Measurements from ENCODE around the gene SACS.
"Not testable (repeated sequence)": the region's sequence is repeated elsewhere in the genome, so short reads cannot be mapped to it uniquely, and the experiment has no call there.

The SACS gene

DNA sequence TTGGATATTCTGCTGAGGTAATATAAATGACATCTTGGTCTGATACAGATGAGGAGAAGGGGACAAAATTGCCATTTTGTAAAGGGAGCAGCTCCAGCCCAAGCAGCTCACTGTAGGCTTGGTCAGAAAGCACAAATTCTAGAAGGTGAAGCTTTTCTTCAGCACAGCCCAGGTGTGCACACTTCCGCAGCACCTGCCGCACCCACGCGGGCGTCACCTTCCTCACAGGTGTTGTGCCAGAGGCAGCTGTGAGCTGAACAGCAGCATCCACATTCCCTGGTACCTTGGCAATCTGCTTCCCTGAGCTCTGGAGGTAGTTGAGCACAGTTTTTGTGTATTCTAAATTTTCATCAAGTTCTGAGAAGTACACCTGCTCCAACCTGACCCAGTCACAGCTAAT is 79.0 kb downstream of the SACS start:
- no peak for DNase-seq

- DNase-seq: no peak
These were observed 81.3 kb downstream of the SACS start for GRCh38 chr13:23352161-23352560.

- DNase-seq: no peak
These were observed 83.5 kb downstream of the SACS start for GRCh38 chr13:23350009-23350408.

- no peak for DNase-seq
These were observed 84.2 kb downstream of the SACS start for GRCh38 chr13:23349161-23349897.

DNA sequence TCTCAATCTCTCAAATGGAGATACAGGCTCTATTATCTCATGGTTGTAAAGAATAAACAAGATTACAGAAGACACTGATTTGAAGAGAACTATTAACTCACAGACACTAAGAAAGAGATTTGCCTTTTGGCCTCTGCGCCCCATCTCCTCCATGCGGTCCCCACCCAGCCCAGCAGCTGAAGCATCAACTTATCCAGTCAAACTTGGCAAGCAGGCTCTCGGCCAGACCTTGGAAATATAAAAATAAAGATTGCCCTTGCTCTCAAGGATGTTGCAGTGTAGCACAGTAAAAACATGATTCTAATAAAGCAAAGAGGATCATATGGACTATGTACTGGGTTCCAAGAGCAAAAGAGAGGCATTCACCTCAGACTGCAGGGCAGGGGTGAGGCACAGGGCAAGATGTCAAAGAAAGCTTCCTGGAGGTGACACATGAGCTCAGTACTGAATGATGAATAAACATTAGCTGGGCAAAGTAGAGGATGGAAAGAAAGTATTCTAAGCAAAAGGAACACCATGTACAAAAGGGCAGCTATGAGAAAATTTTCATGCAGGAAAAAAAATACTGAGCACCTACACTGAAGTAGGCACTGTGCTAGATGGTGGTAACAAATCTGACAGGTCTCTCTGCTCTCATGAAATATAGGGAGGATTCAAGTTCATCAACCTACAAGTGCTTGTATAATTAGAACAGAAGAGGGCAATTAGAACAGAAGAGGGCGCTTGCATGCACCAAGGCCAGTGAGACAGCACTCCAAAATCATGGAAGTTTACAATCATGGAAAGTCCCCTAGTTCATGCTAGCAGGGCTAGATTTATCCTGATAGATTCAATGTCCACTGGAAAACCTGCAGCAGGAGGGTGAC is 85.0 kb downstream of the SACS start:
- no peak for DNase-seq

- DNase-seq: no peak
These were observed 85.9 kb downstream of the SACS start for GRCh38 chr13:23347601-23348000.

DNA sequence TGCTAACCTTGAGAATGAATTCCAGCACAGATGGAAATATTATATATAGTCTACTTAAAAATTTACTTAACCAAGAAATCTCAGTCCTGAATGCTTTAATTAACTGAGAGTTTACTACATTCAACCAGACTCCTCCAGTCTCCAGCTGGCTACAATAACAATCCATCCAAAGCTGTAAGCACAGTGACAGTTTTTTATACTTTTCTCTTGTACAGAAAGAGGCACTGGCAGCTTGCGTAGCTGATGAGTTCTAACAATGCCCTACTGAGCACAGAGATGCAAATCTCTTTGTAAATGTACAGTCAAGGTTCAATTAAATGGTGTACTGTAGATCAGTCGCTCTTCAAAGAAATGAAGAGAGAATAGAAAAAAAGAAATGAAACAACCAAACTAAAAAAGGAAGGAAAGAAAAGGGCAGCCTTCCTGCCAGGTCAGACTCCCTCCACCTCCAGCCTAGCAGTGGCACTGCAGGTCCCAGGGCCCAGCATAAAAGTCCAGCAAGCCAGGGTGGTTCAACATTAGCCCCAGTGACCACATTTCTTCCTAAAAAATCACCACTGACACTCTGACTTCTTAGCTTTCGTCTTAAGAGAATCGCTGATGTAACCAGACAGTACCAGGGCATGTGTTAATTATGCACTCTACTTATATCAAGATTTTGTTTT is 88.4 kb downstream of the SACS start:
- DNase-seq: no peak

DNA sequence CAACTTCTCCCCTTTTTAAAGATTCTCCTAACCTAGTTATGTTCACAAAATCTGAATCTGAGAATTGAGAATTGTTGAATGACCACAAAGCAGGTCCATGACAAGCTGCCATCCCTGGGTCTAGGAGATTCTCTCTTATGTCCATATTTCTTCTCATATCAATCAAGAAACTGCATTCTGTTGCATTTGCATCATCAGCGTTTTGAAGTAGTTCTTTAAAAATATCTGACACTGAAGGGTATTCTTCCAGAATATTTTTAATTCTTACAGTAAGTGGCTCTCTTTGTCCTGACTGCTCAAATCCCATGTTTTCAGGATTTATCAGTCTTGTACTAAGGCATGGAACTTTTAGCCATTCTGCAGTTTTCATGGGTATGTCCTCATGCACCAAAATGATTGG is 94.3 kb downstream of the SACS start:
- no peak for DNase-seq

- DNase-seq: no peak
These were observed 103.1 kb downstream of the SACS start for GRCh38 chr13:23330356-23330755.

GRCh38 chr13:23325191-23325590 is 108.3 kb downstream of the SACS start:
- no peak for DNase-seq

DNA sequence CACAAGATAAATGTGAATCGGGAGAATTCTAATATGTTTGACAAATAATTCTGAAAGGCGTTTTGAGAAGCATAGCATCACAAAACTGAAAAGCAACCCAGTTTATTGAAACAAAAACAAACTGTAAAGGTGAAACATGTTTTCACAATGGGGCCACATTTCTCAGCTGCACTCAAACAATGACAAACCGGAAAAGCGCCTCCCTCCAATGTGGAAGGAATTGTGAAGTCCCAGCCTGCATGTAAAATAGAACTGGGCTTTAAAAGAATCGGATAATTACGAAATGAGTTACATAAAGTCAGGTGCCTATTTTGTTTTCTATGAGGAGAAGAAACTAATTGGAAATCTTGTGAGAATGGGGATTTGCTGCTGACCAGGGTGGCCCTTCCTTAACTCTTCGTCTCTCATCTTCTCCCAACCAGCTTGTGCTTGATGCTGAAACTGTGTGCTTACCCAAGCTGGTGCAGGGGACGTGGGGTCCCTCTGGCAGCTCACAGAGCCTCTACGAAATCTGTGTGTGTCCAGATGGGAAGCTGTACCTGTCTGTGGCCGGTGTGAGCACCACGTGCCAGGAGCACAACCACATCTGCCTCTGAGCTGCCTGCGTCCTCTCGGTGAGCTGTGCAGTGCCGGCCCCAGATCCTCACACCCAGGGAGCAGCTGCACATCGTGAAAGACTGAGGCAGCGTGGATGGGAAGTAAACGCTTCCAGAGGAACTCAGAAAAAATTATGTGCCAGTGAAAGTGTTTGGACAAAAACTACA is 109.4 kb downstream of the SACS start:
- no peak for DNase-seq

GRCh38 chr13:23322353-23323336 is 110.9 kb downstream of the SACS start:
- no peak for DNase-seq

DNA sequence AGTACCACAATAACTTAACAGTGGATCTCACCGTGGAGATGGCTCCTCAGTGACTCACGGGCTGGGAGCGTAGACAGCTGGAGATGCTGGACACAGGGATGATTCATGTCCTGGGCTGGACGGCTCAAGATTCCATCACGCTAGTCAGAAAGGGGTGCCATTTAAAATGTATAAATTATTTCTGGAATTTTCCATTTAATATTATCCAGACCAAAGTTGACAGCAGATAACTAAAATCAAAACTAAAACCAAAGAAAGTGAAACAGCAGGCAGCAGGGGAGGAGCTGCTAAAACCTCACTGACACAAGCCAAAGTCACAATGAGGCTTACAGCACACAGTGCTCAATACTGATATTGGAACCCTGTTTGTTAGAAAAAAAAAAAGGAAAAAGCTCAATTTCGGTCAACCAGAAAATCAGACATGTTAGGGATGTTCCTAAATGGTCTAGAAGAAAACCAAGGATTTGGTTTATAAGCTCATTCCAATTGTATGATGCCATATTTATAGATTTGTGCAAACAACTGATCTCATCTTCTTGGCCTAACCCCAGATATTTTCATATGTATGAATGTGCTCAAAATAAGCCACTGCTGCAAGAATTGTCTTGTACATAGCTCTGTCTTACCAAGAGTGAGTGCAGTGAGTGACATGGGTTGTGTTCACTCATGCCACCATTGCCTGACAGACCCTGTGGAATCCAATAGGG is 111.8 kb downstream of the SACS start:
- no peak for DNase-seq

- DNase-seq: no peak
These were observed 112.5 kb downstream of the SACS start for GRCh38 chr13:23320926-23321534.

- DNase-seq: no peak
These were observed 113.6 kb downstream of the SACS start for GRCh38 chr13:23319883-23320224.

GRCh38 chr13:23314837-23315236 is 118.7 kb downstream of the SACS start:
- not testable (repeated sequence) for DNase-seq

DNA sequence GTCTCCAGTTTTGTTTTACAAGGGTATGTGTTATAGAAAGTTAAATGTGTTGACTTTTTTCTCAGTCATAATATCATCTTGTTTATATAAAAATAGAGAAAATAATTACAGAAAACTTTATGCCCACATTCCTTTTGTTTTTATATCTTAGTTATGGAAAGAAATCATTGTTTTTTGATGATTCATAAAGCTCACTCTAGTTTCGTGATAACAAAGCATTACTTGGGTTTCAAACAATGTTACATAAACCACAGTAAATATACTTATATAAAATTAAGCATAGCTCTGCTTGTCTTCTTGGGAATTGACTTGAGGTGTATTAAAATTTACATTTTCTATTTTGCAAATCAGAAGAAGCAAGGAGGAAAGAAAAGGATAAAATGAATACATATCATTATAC is 140.9 kb downstream of the SACS start:
- DNase-seq: no peak

DNA sequence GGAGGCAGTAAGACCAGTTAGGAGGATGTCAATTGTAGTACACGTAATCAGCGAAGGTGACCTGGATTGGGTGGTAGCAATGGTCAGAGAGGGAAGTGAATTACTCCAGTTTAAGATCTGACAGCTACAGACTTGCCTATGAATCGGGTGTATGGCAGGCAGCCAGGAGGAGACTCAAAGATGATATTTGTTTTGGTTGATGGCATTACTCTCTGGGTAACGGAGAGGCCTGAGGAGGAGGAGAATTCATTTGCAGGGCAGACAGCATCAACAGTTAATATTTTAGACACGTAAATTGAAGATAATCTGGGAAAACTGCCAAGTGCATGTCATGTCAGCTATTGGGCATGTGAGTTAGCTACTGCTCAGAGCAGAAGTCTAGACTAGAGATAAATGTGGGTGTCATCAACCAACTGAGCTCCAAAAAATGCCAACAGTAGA is 143.6 kb downstream of the SACS start:
- no peak for DNase-seq

GRCh38 chr13:23288995-23289394 is 144.5 kb downstream of the SACS start:
- no peak for DNase-seq

- DNase-seq: no peak
These were observed 144.9 kb downstream of the SACS start for GRCh38 chr13:23288564-23288963.

DNA sequence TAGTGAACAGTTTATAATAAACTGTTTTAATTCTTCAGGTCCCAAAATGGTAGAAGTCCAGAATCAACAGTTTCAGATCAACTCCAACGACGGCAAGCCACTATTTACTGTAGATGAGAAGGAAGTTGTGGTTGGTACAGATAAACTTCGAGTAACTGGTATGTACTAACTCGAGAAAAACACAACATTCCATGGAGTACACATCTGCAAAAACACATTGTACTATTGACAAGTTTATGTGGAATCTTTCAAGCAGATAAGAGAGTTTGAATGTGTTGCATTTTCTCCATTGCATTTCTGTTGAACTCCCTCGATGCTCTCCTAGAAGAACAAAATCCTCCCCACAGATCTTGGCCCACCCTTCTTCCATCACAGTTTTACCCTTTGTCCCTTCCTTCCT is 154.2 kb downstream of the SACS start:
- no peak for DNase-seq
